Effector CD4-positive, alpha-beta T cell (primary cell): Measurements from ENCODE around the gene OR5A2.
"Not testable (repeated sequence)": the region's sequence is repeated elsewhere in the genome, so short reads cannot be mapped to it uniquely, and the experiment has no call there.

Experiments
- DNase-seq: peaks from one replicate; pipeline ENCODE4 v3.0.0-alpha.2; 2020

The OR5A2 gene

DNA sequence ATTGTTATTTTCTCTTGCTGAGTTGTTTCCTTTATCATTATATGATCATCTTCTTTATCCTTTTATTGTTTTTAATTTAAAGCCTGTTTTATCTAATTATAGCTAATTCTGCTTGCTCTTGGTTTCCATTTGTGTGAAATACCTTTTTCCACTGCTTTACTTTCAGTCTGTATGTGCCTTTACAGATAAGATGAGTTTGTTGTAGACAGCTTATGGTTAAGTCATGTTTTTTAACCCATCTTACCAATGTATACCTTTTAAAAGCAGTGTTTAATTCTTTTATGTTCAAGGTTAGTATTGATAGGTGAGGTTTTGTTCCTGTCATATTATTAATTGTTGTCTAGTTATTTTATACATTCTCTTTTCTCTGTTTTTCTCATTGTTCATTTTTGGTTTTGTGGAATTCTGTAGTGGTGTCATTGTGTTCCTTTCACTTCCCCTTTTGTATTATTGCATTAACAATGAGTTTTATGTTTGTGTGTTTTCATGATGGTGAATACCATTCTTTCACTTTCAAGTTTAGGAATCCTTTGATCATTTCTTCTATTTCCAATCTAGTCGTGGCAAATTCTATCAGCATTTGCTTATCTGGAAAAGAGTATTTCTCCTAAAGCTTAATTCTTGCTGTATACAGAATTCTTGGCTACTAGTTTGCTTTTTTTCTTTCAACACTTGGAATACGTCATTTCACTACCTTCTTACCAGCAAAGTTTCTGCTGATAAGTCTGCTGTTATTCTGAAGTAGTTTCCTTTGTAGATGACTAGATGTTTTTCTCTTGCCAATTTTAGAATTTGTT lies 45.8 kb downstream of the OR5A2 start:
- no peak for DNase-seq

GRCh38 chr11:59372324-59372723 lies 53.9 kb downstream of the OR5A2 start:
- DNase-seq: not testable (repeated sequence)

GRCh38 chr11:59368238-59369022 lies 57.8 kb downstream of the OR5A2 start:
- DNase-seq: no peak
